Esophagus squamous epithelium (tissue), 5 donors: Measurements from ENCODE around the gene HEBP2. TPM values are rescaled to one million over a fixed set of nuclear protein-coding genes. Genes with fewer than 3 reads are reported as not detected.
A peak's percentile ranks its signal among the peaks of the same experiment; 100 is the strongest.
"Not testable (repeated sequence)": the region's sequence is repeated elsewhere in the genome, so short reads cannot be mapped to it uniquely, and the experiment has no call there.

Source experiments
- DNase-seq: peaks from one replicate; lab custom pipeline; 2025; lab: John Stamatoyannopoulos, UW
- H3K27ac ChIP-seq, 4 donors: fragments of 200-600 bp; sonication (generic); one replicate each; pipeline ENCODE4 v1.5.1; 2016 to 2019; ENCODE audit warnings: mild to moderate bottlenecking in 1 of 4
- H3K27me3 ChIP-seq, 4 donors: fragments of 200-600 bp; sonication (generic); 1 replicate in 3 of 4; 2 replicates in 1 of 4; pipeline versions ENCODE4 v1.5.1 to v1.6.0; 2017 to 2021; ENCODE audit warnings: antibody characterized with exemption in 1 of 4
- H3K36me3 ChIP-seq, 3 donors: fragments of 200-600 bp; sonication (generic); one replicate each; pipeline ENCODE4 v1.5.1; 2016 to 2019
- H3K4me1 ChIP-seq, 3 donors: fragments of 200-600 bp; sonication (generic); one replicate each; pipeline ENCODE4 v1.5.1; 2017 to 2019
- H3K4me3 ChIP-seq, 4 donors: fragments of 200-600 bp; sonication (generic); 1 replicate in 3 of 4; 2 replicates in 1 of 4; pipeline ENCODE4 v1.5.1; 2016 to 2019; ENCODE audit warnings: mild to moderate bottlenecking in 2 of 4, moderate library complexity in 1 of 4
- H3K9me3 ChIP-seq, 3 donors: fragments of 200-600 bp; sonication (generic); one replicate each; pipeline ENCODE4 v1.5.1; 2016 to 2019
- POLR2A ChIP-seq, 4 donors: fragments of 450-650 bp; IDR thresholded peaks; one replicate each; pipeline ENCODE4 v1.6.1; 2017; ENCODE audit warnings: antibody characterized with exemption in 4 of 4, mild to moderate bottlenecking in 4 of 4, moderate library complexity in 3 of 4
- WGBS, 2 donors: methylation state at CpG; one replicate each; pipeline ENCODE4 v1.1.5; 2018; 5-methylcytosine and 5-hydroxymethylcytosine counted together
- intact Hi-C: fragments of 100-400 bp; cut with DNase I; formaldehyde crosslinking; loops from one replicate; pipeline ENCODE4 v1.15.0; 2022
- total RNA-seq, 4 donors: library from RNA; depleted of rRNA; stranded (reverse); fragments of >200 nt; gene quantifications; one replicate each; pipeline ENCODE4 v1.1.0, GENCODE V29; 2016
- TF ChIP-seq, protein P1 (sequence below), 6 experiments: fragments of 450-650 bp in 4 of 6; fragments of 200-600 bp in 2 of 6; sonication (generic) in 2 of 6; IDR thresholded peaks; one replicate each; pipeline ENCODE4 v1.5.1; 2016 to 2019; ENCODE audit warnings: antibody characterized with exemption in 6 of 6, mild to moderate bottlenecking in 4 of 6, moderate library complexity in 4 of 6
- donor health status: DM: yes; HTN: yes; CAD: no.

Gene HEBP2, protein sequence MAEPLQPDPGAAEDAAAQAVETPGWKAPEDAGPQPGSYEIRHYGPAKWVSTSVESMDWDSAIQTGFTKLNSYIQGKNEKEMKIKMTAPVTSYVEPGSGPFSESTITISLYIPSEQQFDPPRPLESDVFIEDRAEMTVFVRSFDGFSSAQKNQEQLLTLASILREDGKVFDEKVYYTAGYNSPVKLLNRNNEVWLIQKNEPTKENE
- 100 to 1,000 TPM in 2 of 4 donors, 10 to 100 TPM in 2; 62.1 to 193 (median 90.8) TPM for total RNA-seq

DNA sequence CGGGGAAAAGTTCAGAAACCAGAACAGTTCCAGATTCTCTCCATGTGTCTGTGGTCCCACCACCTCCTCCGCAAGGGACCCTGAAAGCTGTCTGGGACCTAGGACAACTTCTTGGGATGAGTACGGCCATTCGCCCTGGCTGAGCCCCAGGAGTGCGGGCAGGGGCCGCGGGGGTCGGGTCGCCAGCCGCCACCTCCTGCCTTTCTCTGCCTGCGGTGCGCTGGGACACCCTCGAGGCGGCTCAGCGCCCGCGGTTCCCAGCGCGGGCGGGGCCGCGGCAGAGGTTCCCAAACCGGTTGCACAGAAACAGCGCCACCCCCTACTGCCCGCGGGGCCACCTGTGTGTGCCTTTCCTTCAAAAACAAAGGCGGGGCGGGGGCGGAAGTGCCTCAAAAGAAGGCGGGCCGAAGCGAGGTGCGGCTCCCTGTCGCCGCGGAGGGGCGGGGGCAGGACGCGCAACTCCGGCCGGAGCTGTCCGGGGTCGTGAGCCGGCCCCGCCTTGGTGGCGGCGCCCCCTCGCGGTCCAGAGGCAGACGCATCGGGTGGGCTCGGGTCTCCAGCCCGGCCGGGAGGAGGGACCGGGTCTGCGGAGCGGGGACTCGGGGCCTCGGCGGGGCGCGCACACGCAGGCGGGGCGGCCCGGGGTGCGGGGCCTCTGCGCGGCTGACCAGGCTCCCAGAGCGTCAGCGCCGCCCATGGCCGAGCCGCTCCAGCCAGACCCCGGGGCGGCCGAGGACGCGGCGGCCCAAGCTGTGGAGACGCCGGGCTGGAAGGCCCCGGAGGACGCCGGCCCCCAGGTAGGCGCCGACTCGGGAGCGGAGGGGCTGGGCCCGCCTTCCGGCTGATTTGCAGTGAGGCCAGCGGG lies at the start of gene HEBP2:
HEBP2 (plus strand) TSS at position 423 of the 865 bp plus-strand sequence; CDS start at position 696, 273 bp downstream.
- H3K27me3 ChIP-seq, result no peaks in the 10 kb centered on the region
- H3K4me1 ChIP-seq, result peaks cover 8 to 52% (median 14%) of the 10 kb centered on the region in 3 donors
- 0% methylated on average over 1 of the region's 92 CpGs; no CpG with 5 or more reads in 1 of the 2 donors for WGBS, 2 donors
- no peaks in the 10 kb centered on the region for H3K9me3 ChIP-seq
- TF ChIP-seq, protein P1, sequence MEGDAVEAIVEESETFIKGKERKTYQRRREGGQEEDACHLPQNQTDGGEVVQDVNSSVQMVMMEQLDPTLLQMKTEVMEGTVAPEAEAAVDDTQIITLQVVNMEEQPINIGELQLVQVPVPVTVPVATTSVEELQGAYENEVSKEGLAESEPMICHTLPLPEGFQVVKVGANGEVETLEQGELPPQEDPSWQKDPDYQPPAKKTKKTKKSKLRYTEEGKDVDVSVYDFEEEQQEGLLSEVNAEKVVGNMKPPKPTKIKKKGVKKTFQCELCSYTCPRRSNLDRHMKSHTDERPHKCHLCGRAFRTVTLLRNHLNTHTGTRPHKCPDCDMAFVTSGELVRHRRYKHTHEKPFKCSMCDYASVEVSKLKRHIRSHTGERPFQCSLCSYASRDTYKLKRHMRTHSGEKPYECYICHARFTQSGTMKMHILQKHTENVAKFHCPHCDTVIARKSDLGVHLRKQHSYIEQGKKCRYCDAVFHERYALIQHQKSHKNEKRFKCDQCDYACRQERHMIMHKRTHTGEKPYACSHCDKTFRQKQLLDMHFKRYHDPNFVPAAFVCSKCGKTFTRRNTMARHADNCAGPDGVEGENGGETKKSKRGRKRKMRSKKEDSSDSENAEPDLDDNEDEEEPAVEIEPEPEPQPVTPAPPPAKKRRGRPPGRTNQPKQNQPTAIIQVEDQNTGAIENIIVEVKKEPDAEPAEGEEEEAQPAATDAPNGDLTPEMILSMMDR (IDR thresholded peaks at IDR 0.05), result peak; percentile 40 to 67 (median 58)
- TF ChIP-seq POLR2A (IDR thresholded peaks at IDR 0.05), result peak in 3 of 4 donors; percentile 72 to 94 (median 85)
- peak within 1 kb of the TSS; percentile 94 to 99 (median 97) for H3K27ac ChIP-seq
- peaks cover 11 to 36% (median 22%) of the 10 kb centered on the region in 3 donors for H3K36me3 ChIP-seq
- peak within 1 kb of the TSS; percentile 75 to 98 (median 88) for H3K4me3 ChIP-seq
- DNase-seq, result peak; percentile 85
- intact Hi-C loops, result loop anchor here (10.0 kb wide), 1 partner anchor 289 kb away; no protein-coding TSS in a partner anchor

DNA sequence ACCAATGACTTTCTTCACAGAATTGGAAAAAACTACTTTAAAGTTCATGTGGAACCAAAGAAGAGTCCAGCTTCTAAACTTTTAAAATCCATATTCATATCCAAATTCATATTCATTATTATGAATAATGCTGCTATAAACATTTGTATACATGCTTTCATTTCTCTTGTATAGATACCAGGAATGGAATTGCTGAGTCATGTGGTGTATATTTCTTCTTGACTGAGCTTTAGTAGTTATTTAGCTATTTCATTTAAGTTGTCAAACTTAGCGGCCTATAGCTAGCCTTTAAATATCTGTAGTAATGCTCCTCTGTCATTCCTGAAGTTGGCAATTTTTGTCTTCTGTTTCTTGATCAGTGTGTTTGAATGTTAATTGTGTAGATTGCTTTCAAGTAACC lies 46.1 kb upstream of the HEBP2 start:
- intact Hi-C loops, result no loop called here
- no peak for DNase-seq

DNA sequence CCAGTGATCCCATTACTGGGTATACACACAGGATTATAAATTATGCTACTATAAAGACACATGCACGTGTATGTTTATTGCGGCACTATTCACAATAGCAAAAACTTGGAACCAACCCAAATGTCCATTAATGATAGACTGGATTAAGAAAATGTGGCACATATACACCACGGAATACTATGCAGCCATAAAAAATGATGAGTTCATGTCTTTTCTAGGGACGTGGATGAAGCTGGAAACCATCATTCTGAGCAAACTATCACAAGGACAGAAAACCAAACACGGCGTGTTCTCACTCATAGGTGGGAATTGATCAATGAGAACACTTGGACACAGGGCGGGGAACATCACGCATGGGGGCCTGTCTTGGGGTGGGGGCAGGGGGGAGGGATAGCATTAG lies 35.3 kb upstream of the HEBP2 start:
- H3K4me1 ChIP-seq, intact Hi-C loops, H3K27me3 ChIP-seq, H3K36me3 ChIP-seq, H3K9me3 ChIP-seq, DNase-seq, H3K27ac ChIP-seq, H3K4me3 ChIP-seq: not testable (repeated sequence)
- WGBS, 2 donors, result 89 to 92% methylated on average over 5 to 8 of the region's 8 CpGs

More for the DNA sequence above, 46.1 kb upstream of the HEBP2 start:
- H3K36me3 ChIP-seq, result no peaks in the 10 kb centered on the region
- 71 to 91% methylated on average over 1 of the region's 1 CpG for WGBS, 2 donors
- H3K27me3 ChIP-seq, result no peaks in the 10 kb centered on the region
- TF ChIP-seq, protein P1 (IDR thresholded peaks at IDR 0.05), result no peak
- TF ChIP-seq POLR2A (IDR thresholded peaks at IDR 0.05), result no peak
- no peak overlapping the region for H3K27ac ChIP-seq
- H3K4me1 ChIP-seq, result no peaks in the 10 kb centered on the region
- H3K4me3 ChIP-seq, result no peak overlapping the region
- no peaks in the 10 kb centered on the region for H3K9me3 ChIP-seq

DNA sequence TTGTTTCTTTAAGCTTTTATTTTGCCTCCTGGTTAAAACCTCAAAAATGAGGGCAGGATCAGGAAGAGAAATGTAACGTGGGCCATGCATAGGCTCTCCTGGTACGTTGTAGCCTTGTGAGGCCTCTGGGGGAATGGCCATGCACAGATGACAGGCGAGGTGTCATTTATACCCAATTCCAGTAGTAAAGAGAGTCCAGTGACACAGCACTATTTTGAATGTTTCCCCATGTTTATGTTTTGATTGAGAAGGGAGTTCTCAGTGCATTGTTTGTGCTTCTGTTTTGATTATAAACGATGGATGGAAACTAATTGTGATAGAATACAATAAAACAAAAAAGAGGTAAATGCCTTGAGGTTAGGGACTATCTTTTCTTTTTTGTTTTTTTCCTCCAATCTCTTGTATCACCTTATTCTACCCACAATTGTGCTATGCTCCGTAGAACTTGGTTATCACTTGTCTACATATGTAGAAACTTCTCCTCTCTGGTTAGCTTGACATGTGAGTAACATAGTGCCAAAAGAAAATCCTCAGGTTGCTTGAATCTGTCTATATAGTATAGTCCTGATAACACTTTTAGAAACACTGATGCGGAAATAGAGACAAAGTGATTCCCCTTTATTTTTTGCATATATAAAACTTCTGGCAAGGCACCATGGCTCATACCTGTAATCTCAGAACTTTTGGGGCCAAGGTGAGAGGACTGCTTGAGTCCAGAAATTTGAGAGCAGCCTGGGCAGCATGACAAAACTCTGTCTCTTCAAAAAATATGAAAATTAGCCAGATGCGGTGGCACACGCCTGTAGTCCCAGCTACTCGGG lies 33.2 kb upstream of the HEBP2 start:
- TF ChIP-seq, protein P1 (IDR thresholded peaks at IDR 0.05), result no peak
- TF ChIP-seq POLR2A (IDR thresholded peaks at IDR 0.05), result no peak
- 77 to 84% methylated on average over 9 of the region's 9 CpGs for WGBS, 2 donors
- H3K27ac ChIP-seq, result no peak overlapping the region
- no peaks in the 10 kb centered on the region for H3K27me3 ChIP-seq
- no peaks in the 10 kb centered on the region for H3K9me3 ChIP-seq
- H3K4me1 ChIP-seq, result no peaks in the 10 kb centered on the region
- H3K36me3 ChIP-seq, result no peaks in the 10 kb centered on the region
- intact Hi-C loops, result no loop called here
- no peak for DNase-seq
- H3K4me3 ChIP-seq, result no peak overlapping the region

DNA sequence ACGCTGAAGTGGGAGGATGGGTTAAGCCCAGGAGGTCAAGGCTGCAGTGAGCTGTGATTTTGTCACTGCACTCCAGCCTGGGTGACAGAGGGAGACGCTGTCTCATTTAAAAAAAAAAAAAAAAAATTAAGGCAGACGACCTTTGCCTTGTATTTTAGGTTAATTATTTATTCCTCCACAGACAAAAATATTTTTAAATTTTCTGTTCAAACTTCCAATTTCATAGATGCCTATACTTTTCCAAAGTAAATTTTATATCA lies 32.6 kb upstream of the HEBP2 start:
- intact Hi-C loops, result no loop called here
- no peak overlapping the region for H3K4me3 ChIP-seq
- WGBS, 2 donors, result 67 to 72% methylated on average over 3 of the region's 3 CpGs
- no peak for DNase-seq
- no peaks in the 10 kb centered on the region for H3K27me3 ChIP-seq
- H3K27ac ChIP-seq, result no peak overlapping the region
- no peaks in the 10 kb centered on the region for H3K4me1 ChIP-seq
- H3K36me3 ChIP-seq, result no peaks in the 10 kb centered on the region
- no peaks in the 10 kb centered on the region for H3K9me3 ChIP-seq
- TF ChIP-seq, protein P1 (IDR thresholded peaks at IDR 0.05), result no peak
- TF ChIP-seq POLR2A (IDR thresholded peaks at IDR 0.05), result no peak
